Measurements from ENCODE around the gene TSC22D1.
"Not testable (repeated sequence)": the region's sequence is repeated elsewhere in the genome, so short reads cannot be mapped to it uniquely, and the experiment has no call there.

TSC22D1 gene

GRCh38 chr13:44575741-44576350 is at the start of gene TSC22D1:
TSS of gene TSC22D1 (minus strand) at chr13:44576330. CDS start at chr13:44576074, 256 bp downstream.
- peak; percentile 83 for DNase-seq

GRCh38 chr13:44622708-44623107 is 46.6 kb upstream of the TSC22D1 start:
- DNase-seq, result no peak

DNA sequence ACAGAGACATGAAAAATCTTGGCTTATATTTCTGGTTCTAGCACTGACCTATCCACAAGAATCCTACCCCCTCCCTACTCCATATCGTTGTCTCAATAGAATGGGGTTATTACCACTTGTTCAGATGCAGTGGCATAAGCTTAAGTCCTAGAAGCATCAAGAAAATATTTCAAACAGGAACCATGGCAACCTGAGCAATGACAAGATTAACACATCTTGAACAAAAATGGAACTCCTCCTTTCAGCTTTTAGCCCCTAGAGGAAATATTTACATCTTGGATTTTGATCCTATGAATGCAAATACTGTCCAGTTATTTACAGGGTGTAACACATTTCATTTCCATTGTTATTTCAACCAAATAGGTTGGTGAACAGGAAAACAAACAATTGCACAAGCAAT is 46.1 kb upstream of the TSC22D1 start:
- no peak for DNase-seq

GRCh38 chr13:44620057-44620456 is 43.9 kb upstream of the TSC22D1 start:
- no peak for DNase-seq

DNA sequence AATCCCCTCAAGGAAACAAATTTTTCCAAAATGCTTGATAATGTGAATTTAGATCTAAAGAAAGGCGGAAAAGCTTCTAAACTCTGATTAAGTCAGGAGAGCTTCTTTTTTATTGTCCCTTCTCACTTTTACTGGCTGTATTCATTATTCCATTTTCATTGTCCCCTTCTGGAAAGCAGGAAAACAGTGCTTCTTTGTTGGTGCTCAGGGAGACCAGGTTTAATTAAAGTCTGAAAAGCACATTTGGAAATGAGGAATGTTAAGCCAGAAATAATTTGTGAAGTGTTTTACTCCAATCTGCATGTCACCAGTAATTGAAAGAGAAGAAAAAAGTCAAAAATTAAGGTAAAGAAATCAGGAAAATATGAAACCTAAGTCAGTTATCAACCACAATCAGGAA is 43.5 kb upstream of the TSC22D1 start:
- DNase-seq, result no peak

- DNase-seq, result no peak
These were observed 42.2 kb upstream of the TSC22D1 start for GRCh38 chr13:44618326-44618725.

DNA sequence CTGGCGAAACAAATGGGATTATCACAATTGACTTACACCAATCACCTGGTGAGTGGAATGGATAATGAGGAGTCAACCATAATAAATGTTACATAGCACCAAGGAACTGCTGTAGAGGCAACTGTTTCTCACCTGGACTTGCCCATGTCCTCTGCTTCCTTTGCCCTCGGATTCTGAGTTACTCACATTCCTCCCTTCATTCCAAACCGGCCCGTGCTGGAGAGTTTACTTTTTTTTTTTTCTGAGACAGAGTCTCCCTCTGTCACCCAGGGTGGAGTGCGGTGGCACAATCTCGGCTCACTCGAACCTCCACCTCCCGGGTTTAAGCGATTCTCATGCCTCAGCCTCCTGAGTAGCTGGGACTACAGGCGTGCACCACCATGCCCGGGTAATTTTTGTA is 41.5 kb upstream of the TSC22D1 start:
- DNase-seq, result no peak

GRCh38 chr13:44609137-44609536 is 33.0 kb upstream of the TSC22D1 start:
- DNase-seq, result no peak

- DNase-seq, result no peak
These were observed 29.6 kb upstream of the TSC22D1 start for GRCh38 chr13:44605721-44606120.

GRCh38 chr13:44605275-44605674 is 29.1 kb upstream of the TSC22D1 start:
- no peak for DNase-seq

GRCh38 chr13:44601586-44601985 is 25.5 kb upstream of the TSC22D1 start:
- no peak for DNase-seq

DNA sequence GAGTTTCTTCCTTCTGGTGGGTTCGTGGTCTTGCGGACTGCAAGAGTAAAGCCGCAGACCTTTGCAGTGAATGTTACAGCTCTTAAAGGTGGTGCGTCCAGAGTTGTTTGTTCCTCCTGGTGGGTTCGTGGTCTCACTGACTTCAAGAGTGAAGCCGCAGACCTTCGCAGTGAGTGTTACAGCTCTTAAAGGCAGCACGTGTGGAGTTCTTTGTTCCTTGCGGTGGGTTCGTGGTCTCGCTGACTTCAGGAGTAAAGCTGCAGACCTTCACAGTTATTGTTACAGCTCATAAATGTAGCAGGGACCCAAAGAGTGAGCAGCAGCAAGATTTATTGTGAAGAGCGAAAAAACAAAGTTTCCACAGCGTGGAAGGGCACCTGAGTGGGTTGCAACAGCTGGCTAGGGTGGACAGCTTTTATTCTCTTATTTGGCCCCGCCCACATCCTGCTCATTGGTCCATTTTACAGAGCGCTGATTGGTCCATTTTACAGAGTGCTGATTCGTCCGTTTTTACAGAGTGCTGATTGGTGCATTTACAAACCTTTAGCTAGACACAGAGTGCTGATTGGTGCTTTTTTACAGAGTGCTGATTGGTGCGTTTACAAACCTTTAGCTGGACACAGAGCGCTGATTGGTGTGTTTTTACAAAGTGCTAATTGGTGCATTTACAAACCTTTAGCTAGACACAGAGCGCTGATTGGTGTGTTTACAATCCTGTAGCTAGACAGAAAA is 17.9 kb upstream of the TSC22D1 start:
- not testable (repeated sequence) for DNase-seq

DNA sequence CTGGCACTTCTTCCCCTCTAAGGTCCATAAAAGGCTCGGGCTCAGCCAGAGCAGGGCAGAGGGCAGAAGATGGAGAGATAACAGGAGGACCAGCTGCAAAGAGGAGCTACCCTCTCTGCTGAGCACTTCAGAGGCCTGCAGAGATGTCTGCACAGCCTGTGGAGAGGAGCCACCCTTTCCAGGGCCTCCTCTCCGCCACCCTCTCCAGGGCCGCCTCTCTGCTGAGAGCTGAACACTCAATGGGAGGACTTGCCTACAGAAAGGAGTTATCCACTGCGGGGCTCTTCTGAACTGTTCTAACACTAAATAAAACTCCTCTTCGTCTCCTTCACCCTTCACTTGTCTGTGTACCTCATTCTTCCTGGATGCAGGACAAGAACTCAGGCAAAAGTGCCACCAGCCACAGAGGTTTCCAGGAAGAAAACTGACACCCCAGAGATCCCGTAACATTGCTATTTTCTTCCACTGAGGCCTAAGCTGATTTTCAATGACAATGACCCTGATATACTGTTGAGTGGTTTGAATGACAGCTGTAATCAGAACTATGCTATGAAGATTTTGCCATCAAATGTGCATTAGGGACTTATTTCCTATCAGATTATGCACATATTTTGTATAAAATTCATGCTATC is 16.2 kb upstream of the TSC22D1 start:
- DNase-seq, result no peak

DNA sequence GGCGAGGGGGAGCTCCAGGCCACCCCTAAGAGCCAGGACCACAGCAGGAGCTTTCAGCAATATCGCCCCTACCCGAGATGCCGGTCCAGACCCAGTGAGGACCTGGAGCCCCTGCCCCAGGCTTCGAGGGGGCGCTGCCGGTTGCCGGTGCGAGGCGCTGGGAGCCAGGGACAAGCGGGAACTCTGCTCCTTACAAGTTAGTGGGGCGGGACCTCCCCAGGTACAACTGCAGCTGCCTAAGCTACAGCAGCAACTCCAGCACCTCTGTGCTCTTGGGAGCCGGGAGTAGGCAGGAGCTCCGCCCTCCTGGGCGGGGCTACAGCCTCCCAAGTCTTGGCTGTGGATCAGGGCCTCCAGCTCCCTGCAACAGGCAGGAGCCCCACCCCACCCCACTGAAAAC is 15.2 kb upstream of the TSC22D1 start:
- no peak for DNase-seq

DNA sequence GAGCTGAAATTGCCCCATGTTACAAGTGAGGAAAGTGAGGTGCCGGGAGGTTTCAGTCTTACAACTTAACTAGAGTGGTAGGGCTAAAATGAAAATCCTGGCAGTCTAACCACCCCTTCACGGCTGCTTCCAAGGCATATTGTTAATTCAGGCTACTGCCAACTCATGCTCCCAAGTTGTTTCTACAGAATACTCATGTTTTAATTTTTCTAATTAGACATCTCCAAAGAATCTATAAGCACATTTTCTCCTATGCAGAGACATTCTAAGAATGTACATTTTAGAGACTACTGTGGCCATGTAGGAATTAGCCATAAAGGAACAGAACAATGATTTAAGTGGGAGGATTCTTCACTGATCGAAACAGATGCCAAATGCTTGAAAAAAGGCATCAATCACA is 7.0 kb upstream of the TSC22D1 start:
- DNase-seq, result no peak

DNA sequence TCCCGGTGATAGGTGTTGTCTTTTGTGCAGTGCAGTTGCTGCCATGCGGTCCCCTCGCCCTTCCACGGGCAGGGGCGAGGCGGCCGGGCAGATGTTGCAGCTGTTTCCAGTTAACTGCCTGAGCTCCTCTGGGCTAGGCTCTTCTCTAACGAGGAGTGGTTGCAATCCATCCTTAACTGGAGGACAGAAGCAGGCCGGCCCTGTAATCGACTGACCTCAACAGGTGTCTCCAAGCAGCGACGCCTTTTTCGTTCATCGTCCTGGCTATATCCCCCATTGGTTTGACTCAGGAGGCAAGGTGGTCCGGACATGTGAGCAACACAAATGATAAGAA is 1.9 kb upstream of the TSC22D1 start:
- no peak for DNase-seq

GRCh38 chr13:44577236-44578066 is 1.3 kb upstream of the TSC22D1 start:
- peak; percentile 97 for DNase-seq

DNA sequence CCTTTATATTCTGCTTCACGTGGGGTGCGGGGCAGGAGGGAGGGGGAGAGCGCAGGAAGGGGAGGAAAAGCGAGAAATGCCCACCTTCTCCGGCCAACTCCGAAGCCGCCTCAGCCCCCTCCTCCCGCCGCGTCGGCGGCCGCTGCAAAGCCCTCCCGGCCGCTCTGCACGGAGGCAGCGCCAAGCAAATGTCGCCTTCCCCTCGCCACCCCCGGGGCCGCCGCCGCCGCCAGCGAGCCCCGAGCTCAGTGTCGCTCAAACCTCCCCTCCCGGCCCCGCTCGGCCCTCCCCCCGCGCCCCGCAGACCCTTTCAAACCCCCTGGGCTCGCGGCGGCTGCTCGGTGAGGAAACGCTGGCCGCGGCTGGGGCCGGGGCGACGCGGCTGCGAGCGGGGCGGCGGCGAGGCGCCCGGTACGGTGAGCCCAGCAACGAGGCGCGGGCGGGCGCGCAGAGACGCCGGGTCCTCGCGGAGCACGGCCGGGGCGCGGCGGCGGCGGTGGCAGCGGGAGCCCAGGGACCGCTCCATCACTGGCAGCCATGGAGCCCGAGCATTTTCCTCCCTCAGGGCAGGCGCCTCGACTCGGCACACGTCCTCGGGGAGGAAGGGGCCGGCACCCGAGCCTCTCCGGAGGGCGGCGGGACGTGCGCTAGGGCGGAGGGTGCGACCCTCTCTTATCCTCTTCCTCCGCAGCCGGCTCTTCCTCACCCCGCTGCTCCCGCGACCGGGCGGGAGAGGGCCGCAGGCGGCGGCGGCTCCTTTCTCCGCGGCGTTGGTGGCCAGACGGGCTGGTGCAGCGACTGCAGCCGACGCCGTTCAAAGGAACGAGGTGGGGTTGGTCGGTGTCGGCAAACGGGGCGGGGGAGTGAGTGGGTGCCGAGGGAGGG is 463 bp upstream of the TSC22D1 start:
- DNase-seq, result no peak

- no peak for DNase-seq
These were observed 1.1 kb downstream of the TSC22D1 start for GRCh38 chr13:44575035-44575434.

DNA sequence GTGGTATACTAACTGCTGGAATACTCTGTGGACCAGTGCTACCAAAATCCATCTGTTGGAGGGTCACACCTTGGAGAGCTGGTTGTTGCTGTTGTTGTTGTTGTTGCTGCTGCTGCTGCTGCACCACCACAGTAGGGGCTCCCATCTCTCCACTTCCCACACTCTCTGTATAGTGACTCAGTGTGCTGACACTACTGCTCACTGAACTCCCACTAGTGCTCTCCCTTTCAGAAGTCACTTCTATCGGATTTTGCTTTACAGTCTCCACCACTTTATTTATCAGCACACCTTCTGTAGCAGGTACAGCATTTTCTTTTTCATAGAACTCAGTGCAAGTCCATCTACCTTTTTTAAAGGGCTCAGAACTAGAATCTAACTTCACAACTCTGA is 1.7 kb downstream of the TSC22D1 start:
- no peak for DNase-seq

- DNase-seq, result no peak
These were observed 2.2 kb downstream of the TSC22D1 start for GRCh38 chr13:44573790-44574465.

- no peak for DNase-seq
These were observed 3.1 kb downstream of the TSC22D1 start for GRCh38 chr13:44573071-44573470.
